HL-60/S4 treated with retinoic acid at 250 ng/mL for 4 days and 3 days (cell line): ENCODE results near the gene ARHGAP24.
"Not testable (repeated sequence)": the region's sequence is repeated elsewhere in the genome, so short reads cannot be mapped to it uniquely, and the experiment has no call there.

Experiments used
- in situ Hi-C: fragments of 300-500 bp; cut with MboI; formaldehyde crosslinking; loops from 2 replicates; pipeline ENCODE4 v1.7.0; 2022; ENCODE audit warnings: low sequenced_read_pairs

Gene ARHGAP24

DNA sequence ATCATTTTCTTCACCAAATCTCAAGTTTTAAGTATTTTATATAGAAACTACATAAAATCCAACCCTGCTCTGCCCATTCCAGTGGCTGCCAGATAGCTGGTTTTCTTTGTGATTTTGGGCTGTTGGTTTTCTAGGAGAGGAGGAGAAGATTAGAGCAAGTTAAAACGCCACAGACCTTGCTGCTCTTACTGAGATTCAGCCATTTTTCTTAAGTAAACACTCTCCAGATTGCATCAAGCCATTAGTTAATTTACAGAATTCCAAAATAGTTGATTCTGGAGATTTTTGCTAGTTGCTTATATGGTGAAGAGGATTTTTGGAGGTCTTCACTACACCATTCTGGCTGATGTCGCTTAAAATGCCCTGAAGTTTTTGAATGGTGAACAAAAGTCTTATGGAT lies 518.7 kb downstream of the ARHGAP24 start:
- in situ Hi-C loops: no loop called here

DNA sequence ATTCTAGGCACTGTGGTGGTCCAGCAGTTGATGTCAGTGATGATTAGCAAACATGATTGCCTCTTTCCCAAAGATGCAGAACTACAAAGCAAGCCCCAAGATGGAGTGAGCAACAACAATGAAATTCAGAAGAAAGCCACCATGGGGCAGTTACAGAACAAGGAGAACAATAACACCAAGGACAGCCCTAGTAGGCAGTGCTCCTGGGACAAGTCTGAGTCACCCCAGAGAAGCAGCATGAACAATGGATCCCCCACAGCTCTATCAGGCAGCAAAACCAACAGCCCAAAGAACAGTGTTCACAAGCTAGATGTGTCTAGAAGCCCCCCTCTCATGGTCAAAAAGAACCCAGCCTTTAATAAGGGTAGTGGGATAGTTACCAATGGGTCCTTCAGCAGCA lies 519.6 kb downstream of the ARHGAP24 start:
- in situ Hi-C loops: no loop called here

DNA sequence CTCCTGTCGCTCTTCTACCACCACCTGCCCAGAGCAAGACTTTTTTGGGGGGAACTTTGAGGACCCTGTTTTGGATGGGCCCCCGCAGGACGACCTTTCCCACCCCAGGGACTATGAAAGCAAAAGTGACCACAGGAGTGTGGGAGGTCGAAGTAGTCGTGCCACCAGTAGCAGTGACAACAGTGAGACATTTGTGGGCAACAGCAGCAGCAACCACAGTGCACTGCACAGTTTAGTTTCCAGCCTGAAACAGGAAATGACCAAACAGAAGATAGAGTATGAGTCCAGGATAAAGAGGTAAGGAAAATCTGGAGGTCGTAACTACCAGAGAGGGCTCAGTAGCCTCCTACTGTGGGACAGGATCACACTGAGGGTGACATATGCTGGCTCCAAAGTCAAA lies 520.4 kb downstream of the ARHGAP24 start:
- in situ Hi-C loops: no loop called here

DNA sequence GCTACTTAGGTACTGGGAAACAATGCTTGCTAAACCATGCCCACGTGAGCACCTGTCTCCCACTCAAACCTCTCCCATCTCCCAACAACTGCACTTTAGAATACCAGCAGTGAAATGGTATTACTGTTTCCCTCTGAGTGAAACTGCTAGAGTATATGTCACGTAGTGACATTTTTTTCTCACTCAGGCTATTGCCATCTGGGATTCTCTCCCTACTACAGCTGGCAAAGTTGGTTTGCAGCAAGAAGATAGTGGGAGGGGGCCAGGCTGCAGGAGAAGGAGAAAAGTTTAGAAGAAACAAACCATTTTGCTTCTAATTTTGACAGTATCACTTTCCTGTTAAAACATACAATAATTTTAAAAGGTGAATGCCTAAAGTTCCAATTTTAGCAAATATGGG lies 526.6 kb downstream of the ARHGAP24 start:
- in situ Hi-C loops: no loop called here

GRCh38 chr4:86004030-86004429 lies 529.1 kb downstream of the ARHGAP24 start:
- in situ Hi-C loops: no loop called here

DNA sequence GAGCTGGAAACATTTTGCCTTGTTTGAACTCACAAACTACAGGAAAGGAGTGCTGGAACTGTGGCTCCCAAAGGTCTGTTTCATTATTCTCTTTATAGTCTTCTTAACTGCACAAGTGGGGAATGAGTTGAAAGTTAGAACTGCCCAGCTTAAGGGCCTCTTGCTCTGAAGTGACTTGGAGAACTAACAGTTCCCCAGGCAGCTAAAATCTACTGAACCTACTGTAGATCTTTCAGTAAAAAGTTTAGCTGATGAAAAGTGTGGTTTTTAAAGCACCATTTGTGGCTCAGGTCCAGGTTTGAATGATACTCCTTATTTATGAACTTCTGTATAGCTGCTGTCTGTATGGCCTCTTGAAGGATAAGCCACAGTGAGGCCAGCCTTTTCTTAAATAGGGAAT lies 531.1 kb downstream of the ARHGAP24 start:
- in situ Hi-C loops: no loop called here

GRCh38 chr4:86007042-86007441 lies 532.1 kb downstream of the ARHGAP24 start:
- in situ Hi-C loops: no loop called here

GRCh38 chr4:86011117-86011516 lies 536.2 kb downstream of the ARHGAP24 start:
- in situ Hi-C loops: no loop called here

- in situ Hi-C loops: no loop called here
Observed at GRCh38 chr4:86013621-86014020, 538.7 kb downstream of the ARHGAP24 start.

DNA sequence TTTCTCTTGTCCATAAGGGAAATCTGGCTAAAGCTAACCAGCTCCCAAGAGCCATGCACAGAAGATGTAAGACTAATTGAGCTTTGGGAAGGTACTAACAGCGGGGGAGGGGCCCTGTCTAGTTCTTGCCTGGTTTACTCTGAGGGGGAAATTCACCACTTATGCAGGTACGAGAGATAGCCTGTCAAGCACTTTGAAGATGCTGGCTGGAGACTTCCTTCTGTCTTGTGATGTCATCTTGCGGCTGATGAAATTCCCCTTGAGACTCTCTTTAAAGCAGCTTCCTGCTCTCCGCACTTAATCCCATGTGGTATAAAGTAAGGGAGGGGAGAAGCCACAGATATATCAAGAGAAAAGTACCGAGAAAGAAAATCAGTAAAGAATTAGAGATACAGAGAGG lies 539.6 kb downstream of the ARHGAP24 start:
- in situ Hi-C loops: no loop called here

GRCh38 chr4:86015412-86016350 lies 540.7 kb downstream of the ARHGAP24 start:
- in situ Hi-C loops: no loop called here

DNA sequence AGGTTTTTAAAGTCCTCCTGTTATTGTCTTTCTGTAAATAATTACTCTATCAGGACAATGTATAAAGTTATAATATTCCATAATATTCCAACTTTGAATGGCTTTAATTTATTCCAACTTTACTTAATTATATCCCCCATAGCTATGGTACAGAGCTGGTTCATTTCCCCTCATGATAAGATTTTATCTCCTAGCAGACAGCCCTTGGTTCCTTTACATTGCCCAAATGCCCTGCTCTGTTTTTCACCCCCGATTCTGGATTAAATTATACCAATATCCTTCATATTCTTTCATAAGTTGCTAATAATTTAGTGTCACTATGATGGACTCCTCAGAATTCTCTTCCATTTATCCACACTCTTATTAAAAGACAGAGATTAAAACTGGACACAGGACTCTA lies 544.4 kb downstream of the ARHGAP24 start:
- in situ Hi-C loops: no loop called here

DNA sequence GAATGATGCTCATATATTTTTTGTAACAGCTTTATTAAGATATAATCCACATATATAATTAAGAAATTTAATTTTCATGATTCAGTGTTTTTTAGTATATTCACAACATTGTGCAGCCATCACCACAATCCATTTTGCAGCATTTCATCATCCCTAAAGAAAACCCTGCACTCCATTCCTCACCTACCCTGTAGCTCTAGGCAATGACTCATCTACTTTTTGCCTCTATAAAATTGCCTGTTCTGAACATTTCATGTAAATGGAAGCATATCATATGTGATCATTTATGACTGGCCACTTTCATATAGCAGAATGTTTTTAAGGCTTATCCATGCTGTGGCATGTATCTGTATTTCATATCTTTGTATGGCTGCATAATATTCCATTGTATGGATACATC lies 545.0 kb downstream of the ARHGAP24 start:
- in situ Hi-C loops: no loop called here

- in situ Hi-C loops: not testable (repeated sequence)
Observed at GRCh38 chr4:86021671-86022070, 546.7 kb downstream of the ARHGAP24 start.

DNA sequence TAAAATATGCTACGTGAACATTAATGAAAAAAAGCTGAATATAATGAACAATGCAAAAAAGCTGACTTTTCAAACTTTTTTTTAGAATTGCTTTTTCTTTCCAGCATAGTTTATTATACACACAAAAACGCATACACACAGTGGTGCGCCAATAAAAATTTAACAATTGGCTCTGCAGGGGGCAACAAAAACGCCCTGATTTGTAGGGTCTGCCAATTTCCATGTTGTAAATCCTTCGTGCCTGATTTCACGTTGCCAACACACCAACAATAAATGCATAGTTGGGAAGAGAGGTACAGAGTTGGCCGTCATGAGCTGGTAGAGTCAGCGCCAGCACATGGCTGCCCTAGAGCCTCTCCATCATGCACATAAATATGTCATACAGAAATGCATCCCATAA lies 551.8 kb downstream of the ARHGAP24 start:
- in situ Hi-C loops: no loop called here

DNA sequence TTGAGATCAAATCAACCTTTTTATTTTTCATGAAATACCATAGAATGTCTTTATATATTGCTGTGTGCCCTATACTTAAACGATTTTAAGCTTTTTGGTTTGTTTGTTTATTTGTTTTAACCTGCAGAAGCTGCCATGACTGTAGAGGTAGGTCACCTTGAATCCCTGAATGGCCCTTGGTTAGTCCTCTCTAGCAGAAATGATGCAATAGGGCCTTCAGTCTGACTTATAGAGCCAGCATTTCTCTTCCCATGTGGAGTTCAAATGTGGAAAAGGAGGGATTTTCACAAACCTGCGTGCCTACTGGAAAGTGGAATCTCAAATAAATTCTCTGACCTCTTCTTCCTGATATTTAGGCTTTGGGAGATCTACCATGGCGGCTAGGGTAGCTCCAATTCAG lies 557.0 kb downstream of the ARHGAP24 start:
- in situ Hi-C loops: no loop called here

- in situ Hi-C loops: no loop called here
Observed at GRCh38 chr4:86032476-86033022, 557.6 kb downstream of the ARHGAP24 start.

DNA sequence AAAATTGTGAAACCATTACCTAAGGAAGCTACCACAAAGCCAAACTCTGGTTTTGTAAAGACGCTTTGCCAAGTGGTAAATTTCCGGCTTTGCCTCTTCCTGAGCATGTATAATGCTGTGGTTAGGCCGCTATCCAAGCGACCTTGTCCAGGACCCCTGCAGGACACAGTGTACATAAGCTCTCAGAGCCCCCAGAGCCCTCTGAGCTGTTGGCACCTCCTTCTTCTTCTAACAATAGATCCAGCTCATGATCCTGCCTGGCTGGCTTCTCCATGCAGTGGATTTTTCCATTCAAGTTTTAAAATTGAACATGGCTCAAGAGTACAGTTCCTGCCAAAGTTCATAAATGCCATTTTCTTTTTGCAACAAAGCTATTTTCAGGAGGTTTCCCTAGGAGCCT lies 558.2 kb downstream of the ARHGAP24 start:
- in situ Hi-C loops: no loop called here

GRCh38 chr4:86034616-86035015 lies 559.7 kb downstream of the ARHGAP24 start:
- in situ Hi-C loops: no loop called here

GRCh38 chr4:86035688-86036087 lies 560.7 kb downstream of the ARHGAP24 start:
- in situ Hi-C loops: no loop called here

DNA sequence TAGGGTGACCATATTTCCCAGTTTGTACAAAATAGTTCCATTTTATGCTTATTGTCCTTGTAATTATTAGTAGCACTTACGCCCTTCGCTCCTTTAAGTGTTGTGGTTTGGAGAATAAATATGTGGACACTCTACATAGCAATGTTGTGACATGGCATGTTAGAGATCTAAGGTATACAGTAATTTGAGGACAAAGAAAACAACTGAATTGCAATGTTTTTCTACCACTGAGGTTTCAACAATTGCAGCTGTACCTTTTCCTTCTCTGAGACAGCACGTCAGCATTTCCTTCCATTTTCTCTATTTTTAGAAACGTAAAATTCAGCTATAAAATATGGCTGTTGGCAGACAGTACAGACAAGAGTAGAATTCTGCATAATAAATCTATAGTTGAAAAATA lies 561.8 kb downstream of the ARHGAP24 start:
- in situ Hi-C loops: no loop called here

GRCh38 chr4:86038037-86038436 lies 563.1 kb downstream of the ARHGAP24 start:
- in situ Hi-C loops: no loop called here
